GM21515 (cell line): ENCODE data around the gene EPHA2.
"Not testable (repeated sequence)": the region's sequence is repeated elsewhere in the genome, so short reads cannot be mapped to it uniquely, and the experiment has no call there.

Experiments
- ATAC-seq: cut with Tn5 transposase; IDR thresholded peaks from one replicate; pipeline ENCODE4 v1.9.1; 2021; ENCODE audit not compliant: unreplicated experiment

EPHA2 gene

GRCh38 chr1:16168622-16169360, 12.9 kb upstream of the EPHA2 start:
- ATAC-seq: no peak

GRCh38 chr1:16168144-16168495, 12.3 kb upstream of the EPHA2 start:
- not testable (repeated sequence) for ATAC-seq

- no peak for ATAC-seq
Observed at GRCh38 chr1:16167331-16168143, 11.7 kb upstream of the EPHA2 start.

GRCh38 chr1:16166117-16166516, 10.2 kb upstream of the EPHA2 start:
- ATAC-seq: no peak

- no peak for ATAC-seq
Observed at GRCh38 chr1:16165548-16165947, 9.7 kb upstream of the EPHA2 start.

GRCh38 chr1:16165073-16165364, 9.2 kb upstream of the EPHA2 start:
- ATAC-seq: no peak

GRCh38 chr1:16164213-16165072, 8.6 kb upstream of the EPHA2 start:
- ATAC-seq: no peak

- ATAC-seq: not testable (repeated sequence)
Observed at GRCh38 chr1:16163608-16164212, 7.8 kb upstream of the EPHA2 start.

- no peak for ATAC-seq
Observed at GRCh38 chr1:16162163-16162822, 6.4 kb upstream of the EPHA2 start.

GRCh38 chr1:16161717-16162116, 5.8 kb upstream of the EPHA2 start:
- ATAC-seq: no peak

- no peak for ATAC-seq
Observed at GRCh38 chr1:16158993-16159831, 3.3 kb upstream of the EPHA2 start.

- no peak for ATAC-seq
Observed at GRCh38 chr1:16158025-16158424, 2.2 kb upstream of the EPHA2 start.

- no peak for ATAC-seq
Observed at GRCh38 chr1:16156848-16157495, 1.1 kb upstream of the EPHA2 start.

GRCh38 chr1:16153999-16154673, 1.7 kb downstream of the EPHA2 start:
- no peak for ATAC-seq

- ATAC-seq: no peak
Observed at GRCh38 chr1:16153096-16153998, 2.5 kb downstream of the EPHA2 start.

GRCh38 chr1:16152481-16153087, 3.3 kb downstream of the EPHA2 start:
- no peak for ATAC-seq

GRCh38 chr1:16151995-16152384, 3.9 kb downstream of the EPHA2 start:
- no peak for ATAC-seq
